Fibroblast of pulmonary artery (primary cell): ENCODE data around the gene EXOC6.
A peak's percentile ranks its signal among the peaks of the same experiment; 100 is the strongest.

Experiments
- DNase-seq: peaks from one replicate; pipeline ENCODE4 v3.0.0-alpha.2; 2010; ENCODE audit warnings: low read depth
- H3K4me3 ChIP-seq: replicated peaks from 2 replicates; pipeline ENCODE4 v1.5.1; 2011; ENCODE audit warnings: low read depth, mild to moderate bottlenecking, control low read depth, low read length, moderate library complexity
- TF ChIP-seq, protein P1 (sequence below): IDR thresholded peaks from 2 replicates; pipeline ENCODE4 v1.5.1; 2011; ENCODE audit warnings: mild to moderate bottlenecking, control low read depth, low read length, inconsistent platforms; ENCODE audit errors: missing control alignments

Gene EXOC6

DNA sequence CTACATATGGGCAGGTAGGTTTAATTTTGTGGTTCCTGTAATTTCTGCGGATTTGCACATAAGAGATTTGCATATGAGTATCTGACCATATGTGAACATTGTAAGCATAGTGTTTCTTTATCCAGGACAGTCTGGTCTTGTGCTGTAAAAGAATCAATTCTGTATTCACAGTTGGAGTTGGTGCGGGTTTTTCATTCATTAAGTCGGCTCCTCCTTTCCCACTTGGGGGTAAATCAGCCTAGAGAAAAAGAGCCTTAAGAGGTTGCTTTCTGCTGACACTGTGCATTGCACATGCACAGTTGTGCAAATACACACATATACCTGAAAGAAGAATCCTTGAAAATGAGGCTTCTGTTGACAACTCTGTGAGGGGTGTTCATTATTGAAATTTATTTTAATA, 206.2 kb downstream of the EXOC6 start:
- DNase-seq, result no peak
- TF ChIP-seq, protein P1, sequence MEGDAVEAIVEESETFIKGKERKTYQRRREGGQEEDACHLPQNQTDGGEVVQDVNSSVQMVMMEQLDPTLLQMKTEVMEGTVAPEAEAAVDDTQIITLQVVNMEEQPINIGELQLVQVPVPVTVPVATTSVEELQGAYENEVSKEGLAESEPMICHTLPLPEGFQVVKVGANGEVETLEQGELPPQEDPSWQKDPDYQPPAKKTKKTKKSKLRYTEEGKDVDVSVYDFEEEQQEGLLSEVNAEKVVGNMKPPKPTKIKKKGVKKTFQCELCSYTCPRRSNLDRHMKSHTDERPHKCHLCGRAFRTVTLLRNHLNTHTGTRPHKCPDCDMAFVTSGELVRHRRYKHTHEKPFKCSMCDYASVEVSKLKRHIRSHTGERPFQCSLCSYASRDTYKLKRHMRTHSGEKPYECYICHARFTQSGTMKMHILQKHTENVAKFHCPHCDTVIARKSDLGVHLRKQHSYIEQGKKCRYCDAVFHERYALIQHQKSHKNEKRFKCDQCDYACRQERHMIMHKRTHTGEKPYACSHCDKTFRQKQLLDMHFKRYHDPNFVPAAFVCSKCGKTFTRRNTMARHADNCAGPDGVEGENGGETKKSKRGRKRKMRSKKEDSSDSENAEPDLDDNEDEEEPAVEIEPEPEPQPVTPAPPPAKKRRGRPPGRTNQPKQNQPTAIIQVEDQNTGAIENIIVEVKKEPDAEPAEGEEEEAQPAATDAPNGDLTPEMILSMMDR, result no peak
- no peak overlapping the region for H3K4me3 ChIP-seq

DNA sequence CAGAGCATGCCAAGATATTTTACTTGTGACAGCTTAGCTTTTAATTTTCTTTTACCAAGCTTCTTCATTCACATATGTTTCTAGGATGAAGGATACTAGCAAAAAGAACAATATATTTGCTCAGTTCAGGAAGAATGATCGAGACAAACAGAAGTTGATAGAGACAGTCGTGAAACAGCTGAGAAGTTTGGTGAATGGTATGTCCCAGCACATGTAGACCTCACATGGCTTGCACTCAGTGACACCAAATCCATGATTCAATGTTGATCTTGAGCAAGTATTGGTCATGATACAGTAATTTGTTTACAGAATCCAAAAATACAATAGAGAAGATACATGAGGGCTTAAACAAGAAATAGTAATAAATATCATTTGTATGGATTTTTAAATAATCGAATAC, 209.8 kb downstream of the EXOC6 start:
- no peak for DNase-seq
- H3K4me3 ChIP-seq, result no peak overlapping the region
- TF ChIP-seq, protein P1, result no peak

DNA sequence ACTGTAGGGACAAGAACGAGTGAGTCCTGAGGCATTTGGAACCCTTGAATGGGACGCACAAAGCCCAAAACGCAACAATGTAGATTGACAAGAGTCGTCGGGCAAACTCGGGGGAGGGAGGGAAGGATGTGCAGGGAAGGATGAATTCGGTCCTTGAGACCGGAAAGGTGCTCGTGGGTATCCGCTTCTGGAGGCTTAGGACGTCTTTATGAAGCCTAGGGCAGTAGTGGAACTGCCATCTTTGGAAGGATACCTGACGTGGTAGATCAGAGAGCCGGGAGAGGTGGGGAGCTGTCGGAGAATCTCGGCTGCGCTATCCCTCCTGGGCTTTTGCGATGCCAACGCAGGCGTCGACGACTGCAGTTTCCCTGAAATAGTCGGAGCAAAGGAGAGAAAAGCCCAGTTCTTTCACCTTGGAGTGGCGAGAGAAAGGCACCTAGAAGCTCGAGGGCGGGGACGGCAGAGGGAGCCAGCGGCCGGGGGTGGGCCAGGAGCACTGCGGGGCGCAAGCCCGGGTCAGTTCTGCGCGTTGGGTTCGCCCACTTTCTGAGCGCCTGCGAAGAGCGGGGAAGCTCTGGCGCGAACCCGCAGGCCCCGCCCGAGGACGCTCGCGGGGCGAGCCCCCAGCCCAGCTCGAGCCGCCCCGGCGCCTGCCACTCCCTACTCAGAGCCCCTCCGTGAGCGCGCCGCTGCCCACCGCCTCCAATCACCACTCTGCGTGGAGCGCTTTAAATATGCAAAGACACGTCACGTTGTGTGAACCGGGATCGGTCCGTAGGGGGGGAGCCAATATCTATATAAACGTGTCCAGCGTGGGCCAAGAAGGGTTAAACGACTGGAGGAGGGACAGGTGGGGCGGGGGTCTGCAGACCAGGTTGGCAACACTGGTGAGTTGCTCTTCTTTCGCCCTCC, 211.9 kb downstream of the EXOC6 start, which contains the start of gene CYP26C1:
CYP26C1 (plus strand) TSS at position 824 of the 912 bp plus-strand sequence. CDS start 466 bp downstream, outside the sequence.
- TF ChIP-seq, protein P1, result no peak
- H3K4me3 ChIP-seq, result no peak within 1 kb of the TSS
- DNase-seq, result no peak

DNA sequence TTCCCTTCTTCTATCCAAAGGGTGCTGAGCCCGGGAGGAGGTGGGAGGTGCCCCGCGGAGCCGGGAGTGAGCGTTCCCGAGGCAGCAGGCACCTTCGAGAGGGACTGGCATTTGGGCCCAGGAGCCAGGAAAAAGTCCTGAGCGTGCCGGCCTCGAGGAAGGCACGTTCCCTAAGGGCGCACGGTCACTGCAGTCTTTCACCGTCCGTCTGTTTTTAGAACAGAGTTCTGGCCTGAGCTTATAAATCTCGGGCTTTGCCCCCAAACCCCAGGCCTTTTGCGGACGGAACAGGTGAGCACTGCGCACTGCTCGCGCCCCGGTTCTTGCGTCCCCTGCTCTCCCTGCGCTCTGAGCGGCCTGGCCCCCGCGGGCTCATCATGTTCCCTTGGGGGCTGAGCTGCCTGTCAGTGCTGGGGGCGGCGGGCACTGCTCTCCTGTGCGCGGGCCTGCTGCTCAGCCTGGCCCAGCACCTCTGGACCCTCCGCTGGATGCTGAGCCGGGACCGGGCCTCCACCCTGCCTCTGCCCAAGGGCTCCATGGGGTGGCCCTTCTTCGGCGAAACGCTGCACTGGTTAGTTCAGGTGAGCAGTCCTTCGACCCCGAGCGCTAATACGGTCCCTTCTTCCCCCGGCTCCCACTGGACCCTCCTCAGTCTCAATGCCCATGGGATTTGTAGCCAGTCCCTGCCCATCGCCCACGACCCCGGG, 212.7 kb downstream of the EXOC6 start:
- TF ChIP-seq, protein P1, result no peak
- DNase-seq, result no peak
- H3K4me3 ChIP-seq, result no peak overlapping the region

DNA sequence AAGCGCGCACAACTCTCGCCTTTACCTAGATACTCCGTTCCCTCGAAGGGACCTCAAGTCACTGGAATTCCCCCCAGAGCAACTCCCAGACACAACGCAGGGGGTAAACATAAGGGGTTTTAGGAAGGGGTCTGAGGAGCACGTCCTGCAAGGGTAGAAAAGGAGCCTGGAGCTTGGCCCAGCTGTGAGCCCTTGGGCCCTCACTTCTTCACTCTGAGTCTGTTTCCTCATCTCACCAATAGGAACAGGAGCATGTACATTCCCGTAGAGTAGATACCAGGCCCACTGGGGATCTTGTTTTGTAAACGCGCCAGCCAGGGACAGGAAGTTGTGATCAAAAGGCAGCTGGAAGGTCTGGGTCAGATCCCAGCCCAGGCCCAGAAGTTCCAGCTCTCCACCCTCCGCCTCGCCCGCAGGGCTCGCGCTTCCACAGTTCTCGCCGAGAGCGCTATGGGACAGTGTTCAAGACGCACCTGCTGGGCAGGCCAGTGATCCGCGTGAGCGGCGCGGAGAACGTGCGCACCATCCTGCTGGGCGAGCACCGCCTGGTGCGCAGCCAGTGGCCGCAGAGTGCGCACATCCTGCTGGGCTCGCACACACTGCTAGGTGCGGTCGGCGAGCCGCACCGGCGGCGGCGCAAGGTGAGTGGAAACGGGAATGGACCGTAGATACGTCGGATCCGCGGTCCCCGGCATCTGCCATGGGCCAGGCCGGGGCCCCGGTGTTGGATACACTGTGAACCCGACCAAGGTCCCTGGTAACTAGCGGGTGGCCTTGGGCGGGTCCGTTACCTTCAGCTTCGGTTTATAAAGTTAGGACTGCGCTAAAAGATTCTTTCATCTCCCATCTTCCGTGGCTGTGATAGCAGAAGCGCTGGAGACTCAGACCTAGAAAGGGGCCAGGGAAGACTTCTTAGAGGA, 213.5 kb downstream of the EXOC6 start:
- TF ChIP-seq, protein P1, result no peak
- H3K4me3 ChIP-seq, result peak overlapping the region; percentile 44
- DNase-seq, result peak; percentile 33

DNA sequence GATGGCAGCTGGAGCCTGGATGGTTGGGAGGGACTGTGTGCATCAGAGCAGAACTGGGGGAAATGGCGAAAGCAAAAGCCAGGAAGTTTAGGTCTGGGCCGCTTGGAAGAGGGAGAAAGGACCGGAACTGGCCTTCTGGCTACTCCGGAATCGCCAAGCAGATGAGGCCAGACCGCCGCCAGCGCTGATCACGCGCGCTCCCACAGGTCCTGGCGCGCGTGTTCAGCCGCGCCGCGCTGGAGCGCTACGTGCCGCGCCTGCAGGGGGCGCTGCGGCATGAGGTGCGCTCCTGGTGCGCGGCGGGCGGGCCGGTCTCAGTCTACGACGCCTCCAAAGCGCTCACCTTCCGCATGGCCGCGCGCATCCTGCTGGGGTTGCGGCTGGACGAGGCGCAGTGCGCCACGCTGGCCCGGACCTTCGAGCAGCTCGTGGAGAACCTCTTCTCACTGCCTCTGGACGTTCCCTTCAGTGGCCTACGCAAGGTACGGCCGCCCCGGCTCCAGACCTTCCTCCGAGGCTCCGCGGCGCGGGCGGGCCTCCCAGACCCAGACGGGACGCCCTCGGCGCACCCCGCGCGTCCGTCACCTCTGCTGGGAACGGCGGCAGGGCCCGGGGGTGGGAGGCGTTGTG, 214.3 kb downstream of the EXOC6 start:
- peak; percentile 56 for DNase-seq
- TF ChIP-seq, protein P1, result peak; percentile 11
- peak overlapping the region; percentile 44 for H3K4me3 ChIP-seq
